ENCODE results near the gene DEUP1.

DEUP1 gene

GRCh38 chr11:93477684-93478234 lies 147.2 kb downstream of the DEUP1 start:
- no peak for DNase-seq (ENCODE audit: low read depth in 3 of 3, low spot score in 1 of 3)

- DNase-seq (ENCODE audit: low read depth in 3 of 3, low spot score in 1 of 3): no peak
Measured at GRCh38 chr11:93478841-93479240, 148.3 kb downstream of the DEUP1 start.

- DNase-seq (ENCODE audit: low read depth in 3 of 3, low spot score in 1 of 3): no peak
Measured at GRCh38 chr11:93480256-93480655, 149.7 kb downstream of the DEUP1 start.

- no peak for DNase-seq (ENCODE audit: low read depth in 3 of 3, low spot score in 1 of 3)
Measured at GRCh38 chr11:93480756-93481155, 150.2 kb downstream of the DEUP1 start.

GRCh38 chr11:93481279-93481678 lies 150.7 kb downstream of the DEUP1 start:
- DNase-seq (ENCODE audit: low read depth in 3 of 3, low spot score in 1 of 3): no peak

- no peak for DNase-seq (ENCODE audit: low read depth in 3 of 3, low spot score in 1 of 3)
Measured at GRCh38 chr11:93481696-93482095, 151.2 kb downstream of the DEUP1 start.

- DNase-seq (ENCODE audit: low read depth in 3 of 3, low spot score in 1 of 3): no peak
Measured at GRCh38 chr11:93482556-93482955, 152.0 kb downstream of the DEUP1 start.

- no peak for DNase-seq (ENCODE audit: low read depth in 3 of 3, low spot score in 1 of 3)
Measured at GRCh38 chr11:93484716-93485115, 154.2 kb downstream of the DEUP1 start.

- no peak for DNase-seq (ENCODE audit: low read depth in 3 of 3, low spot score in 1 of 3)
Measured at GRCh38 chr11:93485983-93486382, 155.4 kb downstream of the DEUP1 start.

GRCh38 chr11:93487032-93487483 lies 156.5 kb downstream of the DEUP1 start:
- DNase-seq (ENCODE audit: low read depth in 3 of 3, low spot score in 1 of 3): no peak

Data from stimulated activated CD4-positive, alpha-beta T cell treated with anti-CD3 and anti-CD28 coated beads, TNF-alpha, amount 100 ng/mL, for 1 hour (primary cell).